GM23338 (cell line): ENCODE measurements around the gene TFIP11. TPM values are rescaled to one million over a fixed set of nuclear protein-coding genes. Genes with fewer than 3 reads are reported as not detected.

Experiments
- ATAC-seq: fragments of 200-7000 bp; cut with Tn5 transposase; 3 replicates; pipeline ENCODE4 v1.9.1; 2020
- DNase-seq: peaks from one replicate; pipeline ENCODE4 v3.0.0-alpha.2; 2015; ENCODE audit warnings: low spot score
- H2AFZ ChIP-seq: fragments of 200-600 bp; sonication (generic); 2 replicates; pipeline ENCODE4 v1.8.0; 2016; ENCODE audit warnings: antibody characterized with exemption, mild to moderate bottlenecking, moderate library complexity
- H3F3A ChIP-seq: fragments of 200-600 bp; sonication (generic); replicated peaks from 2 replicates; pipeline ENCODE4 v1.8.0; 2017; ENCODE audit warnings: antibody characterized with exemption, mixed run types, low read depth
- H3K27ac ChIP-seq: fragments of 200-600 bp; sonication (generic); 2 replicates; pipeline ENCODE4 v1.6.1; 2016; ENCODE audit warnings: low read depth
- H3K27me3 ChIP-seq: fragments of 200-600 bp; sonication (generic); 2 replicates; pipeline ENCODE4 v1.8.0; 2016; ENCODE audit warnings: mild to moderate bottlenecking, mixed run types, moderate library complexity; ENCODE audit not compliant: insufficient read depth
- H3K36me3 ChIP-seq: fragments of 200-600 bp; sonication (generic); 2 replicates; pipeline ENCODE4 v1.8.0; 2016; ENCODE audit warnings: mild to moderate bottlenecking; ENCODE audit not compliant: insufficient read depth
- H3K4me1 ChIP-seq: fragments of 200-600 bp; sonication (generic); 2 replicates; pipeline ENCODE4 v1.8.0; 2016; ENCODE audit warnings: mild to moderate bottlenecking, moderate library complexity; ENCODE audit not compliant: insufficient read depth
- H3K4me2 ChIP-seq: fragments of 200-600 bp; sonication (generic); 2 replicates; pipeline ENCODE4 v1.7.1; 2017; ENCODE audit warnings: mixed run types
- H3K4me3 ChIP-seq: fragments of 200-600 bp; sonication (generic); 2 replicates; pipeline ENCODE4 v1.6.1; 2016; ENCODE audit warnings: mixed run types
- H3K79me2 ChIP-seq: fragments of 200-600 bp; sonication (generic); replicated peaks from 2 replicates; pipeline ENCODE4 v1.8.0; 2017; ENCODE audit warnings: mild to moderate bottlenecking; ENCODE audit not compliant: insufficient read depth
- H3K9me2 ChIP-seq: fragments of 200-600 bp; sonication (generic); 2 replicates; pipeline ENCODE4 v1.8.0; 2017; ENCODE audit not compliant: insufficient read depth
- H4K20me1 ChIP-seq: fragments of 200-600 bp; sonication (generic); replicated peaks from 2 replicates; pipeline ENCODE4 v1.8.0; 2017; ENCODE audit warnings: mild to moderate bottlenecking; ENCODE audit not compliant: insufficient read depth
- H3K27ac Mint-ChIP-seq: 2 replicates; pipeline ENCODE4 v1.8.0; 2020; ENCODE audit warnings: inconsistent platforms, mild to moderate bottlenecking, moderate library complexity, mixed read lengths
- H3K27me3 Mint-ChIP-seq: 3 replicates; pipeline ENCODE4 v1.8.0; 2022; ENCODE audit warnings: low read depth, mild to moderate bottlenecking, moderate library complexity, mixed read lengths, inconsistent platforms; ENCODE audit not compliant: insufficient read depth, poor library complexity
- H3K36me3 Mint-ChIP-seq: 3 replicates; pipeline ENCODE4 v1.8.0; 2021; ENCODE audit warnings: low read depth, mild to moderate bottlenecking, inconsistent platforms, moderate library complexity, mixed read lengths
- H3K4me1 Mint-ChIP-seq: 3 replicates; pipeline ENCODE4 v1.8.0; 2020; ENCODE audit warnings: mild to moderate bottlenecking, inconsistent platforms, mixed read lengths
- H3K4me3 Mint-ChIP-seq: 3 replicates; pipeline ENCODE4 v1.8.0; 2021; ENCODE audit warnings: moderate library complexity, mild to moderate bottlenecking, inconsistent platforms, mixed read lengths
- H3K9me3 Mint-ChIP-seq: 3 replicates; pipeline ENCODE4 v1.8.0; 2020; ENCODE audit warnings: moderate library complexity, mild to moderate bottlenecking, inconsistent platforms, mixed read lengths
- CREB1 ChIP-seq: fragments of 250-450 bp; sonication (Bioruptor Pico); IDR thresholded peaks from 2 replicates; pipeline ENCODE4 v1.5.0; 2020; ENCODE audit warnings: low read depth, mild to moderate bottlenecking, moderate library complexity
- EZH2 ChIP-seq: fragments of 200-600 bp; sonication (generic); IDR thresholded peaks from one replicate; pipeline ENCODE4 v1.8.0; 2017; ENCODE audit warnings: antibody characterized with exemption, mild to moderate bottlenecking, low read depth; ENCODE audit not compliant: unreplicated experiment
- EZH2phosphoT487 ChIP-seq: fragments of 200-600 bp; sonication (generic); IDR thresholded peaks from one replicate; pipeline ENCODE4 v1.8.1; 2018; ENCODE audit warnings: antibody characterized with exemption; ENCODE audit not compliant: unreplicated experiment
- JUNB ChIP-seq: IDR thresholded peaks from one replicate; pipeline ENCODE4 v1.6.1; 2016; ENCODE audit warnings: antibody characterized with exemption; ENCODE audit not compliant: unreplicated experiment
- NANOG ChIP-seq: IDR thresholded peaks from 2 replicates; pipeline ENCODE4 v1.6.1; 2016; ENCODE audit warnings: antibody characterized with exemption, borderline replicate concordance
- POLR2AphosphoS5 ChIP-seq: IDR thresholded peaks from 2 replicates; pipeline ENCODE4 v1.6.1; 2016; ENCODE audit warnings: antibody characterized with exemption, low read depth
- STAT1 ChIP-seq: IDR thresholded peaks from one replicate; pipeline ENCODE4 v1.6.1; 2016; ENCODE audit warnings: antibody characterized with exemption; ENCODE audit not compliant: unreplicated experiment
- ZNF114 ChIP-seq: fragments of 250-450 bp; sonication (Bioruptor Pico); IDR thresholded peaks from 2 replicates; pipeline ENCODE4 v1.5.0; 2020; ENCODE audit warnings: mild to moderate bottlenecking, moderate library complexity
- ZNF331 ChIP-seq: fragments of 250-450 bp; sonication (Bioruptor Pico); IDR thresholded peaks from 2 replicates; pipeline ENCODE4 v1.5.0; 2020; ENCODE audit warnings: low read depth, mild to moderate bottlenecking, moderate library complexity
- polyA plus RNA-seq: library from polyadenylated mRNA; unstranded; fragments of >200 nt; fragmentation: Nextera tagmentation; extraction: Ambion mirVana; gene quantifications from 2 replicates; pipeline ENCODE4 v1.2.1, GENCODE V29; 2016
- total RNA-seq: library from RNA; depleted of rRNA; stranded (reverse); fragments of >200 nt; shearing (Covaris generic); gene quantifications from 2 replicates; pipeline ENCODE4 v1.2.3, GENCODE V29; 2014
- TF ChIP-seq, protein P1 (sequence below): IDR thresholded peaks from one replicate; pipeline ENCODE4 v1.6.1; 2018; ENCODE audit warnings: antibody characterized with exemption; ENCODE audit not compliant: unreplicated experiment
- TF ChIP-seq, protein P2 (sequence below): fragments of 250-450 bp; sonication (Bioruptor Pico); IDR thresholded peaks from 2 replicates; pipeline ENCODE4 v1.5.0; 2020; ENCODE audit warnings: mild to moderate bottlenecking, moderate library complexity
- TF ChIP-seq, protein P3 (sequence below), 2 experiments: fragments of 200-600 bp in 1 of 2; sonication (generic) in 1 of 2; conservative IDR thresholded peaks; 2 replicates each; pipeline versions ENCODE4 v1.5.1 to v1.6.1; 2016 to 2017; ENCODE audit warnings: antibody characterized with exemption in 2 of 2, low read depth in 2 of 2, mild to moderate bottlenecking in 2 of 2, moderate library complexity in 1 of 2
- TF ChIP-seq, protein P4 (sequence below): IDR thresholded peaks from 2 replicates; pipeline ENCODE4 v1.6.1; 2016; ENCODE audit warnings: antibody characterized with exemption

Gene TFIP11
- total and polyA plus RNA-seq, 2 experiments from 2014 or later: 17.1 to 26.2 TPM

DNA sequence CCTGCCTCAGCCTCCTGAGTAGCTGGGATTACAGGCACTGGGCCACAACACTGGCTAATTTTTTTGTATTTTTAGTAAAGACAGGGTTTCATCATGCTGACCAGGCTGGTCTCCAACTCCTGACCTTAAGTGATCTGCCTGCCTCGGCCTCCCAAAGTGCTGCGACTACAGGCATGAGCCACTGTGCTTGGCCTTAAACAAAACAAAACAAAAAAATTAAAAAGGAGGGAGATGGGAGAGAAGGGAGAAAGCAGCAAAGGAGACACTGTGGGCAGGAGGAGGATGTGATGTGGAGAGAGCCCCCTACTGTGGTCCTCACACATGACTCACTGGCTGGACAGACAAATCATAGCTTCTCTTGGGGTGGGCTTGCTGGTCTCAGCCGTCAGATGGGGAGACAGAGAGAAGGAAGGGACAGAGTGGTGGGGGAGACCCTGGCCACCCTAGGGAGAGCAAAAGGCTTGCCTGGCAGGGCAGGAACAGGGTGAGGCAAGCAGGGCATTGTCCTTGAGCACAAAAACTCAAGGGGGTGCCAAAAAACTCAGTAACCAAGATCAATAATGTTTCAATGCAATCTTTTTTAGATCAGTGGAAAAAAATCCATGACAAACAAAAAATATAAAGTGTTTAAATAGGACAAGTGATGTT lies 46.1 kb upstream of the TFIP11 start:
- peaks cover 63% of the 10 kb centered on the region for H3K4me1 ChIP-seq
- H3K4me2 ChIP-seq: no peak overlapping the region
- peak overlapping the region; percentile 12 for H3K27ac ChIP-seq
- H3K4me1 Mint-ChIP-seq: peaks cover 76% of the 10 kb centered on the region
- peaks cover 53% of the 10 kb centered on the region for H3F3A ChIP-seq
- H3K4me3 ChIP-seq: no peak overlapping the region
- no peak for TF ChIP-seq EZH2
- TF ChIP-seq ZNF114 (CRISPR knock-in tag): no peak
- no peak for TF ChIP-seq EZH2phosphoT487
- TF ChIP-seq CREB1 (CRISPR knock-in tag): no peak
- no peak for TF ChIP-seq JUNB
- no peak for TF ChIP-seq ZNF331 (CRISPR knock-in tag)
- TF ChIP-seq, protein P1, sequence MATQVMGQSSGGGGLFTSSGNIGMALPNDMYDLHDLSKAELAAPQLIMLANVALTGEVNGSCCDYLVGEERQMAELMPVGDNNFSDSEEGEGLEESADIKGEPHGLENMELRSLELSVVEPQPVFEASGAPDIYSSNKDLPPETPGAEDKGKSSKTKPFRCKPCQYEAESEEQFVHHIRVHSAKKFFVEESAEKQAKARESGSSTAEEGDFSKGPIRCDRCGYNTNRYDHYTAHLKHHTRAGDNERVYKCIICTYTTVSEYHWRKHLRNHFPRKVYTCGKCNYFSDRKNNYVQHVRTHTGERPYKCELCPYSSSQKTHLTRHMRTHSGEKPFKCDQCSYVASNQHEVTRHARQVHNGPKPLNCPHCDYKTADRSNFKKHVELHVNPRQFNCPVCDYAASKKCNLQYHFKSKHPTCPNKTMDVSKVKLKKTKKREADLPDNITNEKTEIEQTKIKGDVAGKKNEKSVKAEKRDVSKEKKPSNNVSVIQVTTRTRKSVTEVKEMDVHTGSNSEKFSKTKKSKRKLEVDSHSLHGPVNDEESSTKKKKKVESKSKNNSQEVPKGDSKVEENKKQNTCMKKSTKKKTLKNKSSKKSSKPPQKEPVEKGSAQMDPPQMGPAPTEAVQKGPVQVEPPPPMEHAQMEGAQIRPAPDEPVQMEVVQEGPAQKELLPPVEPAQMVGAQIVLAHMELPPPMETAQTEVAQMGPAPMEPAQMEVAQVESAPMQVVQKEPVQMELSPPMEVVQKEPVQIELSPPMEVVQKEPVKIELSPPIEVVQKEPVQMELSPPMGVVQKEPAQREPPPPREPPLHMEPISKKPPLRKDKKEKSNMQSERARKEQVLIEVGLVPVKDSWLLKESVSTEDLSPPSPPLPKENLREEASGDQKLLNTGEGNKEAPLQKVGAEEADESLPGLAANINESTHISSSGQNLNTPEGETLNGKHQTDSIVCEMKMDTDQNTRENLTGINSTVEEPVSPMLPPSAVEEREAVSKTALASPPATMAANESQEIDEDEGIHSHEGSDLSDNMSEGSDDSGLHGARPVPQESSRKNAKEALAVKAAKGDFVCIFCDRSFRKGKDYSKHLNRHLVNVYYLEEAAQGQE: no peak
- TF ChIP-seq, protein P2, sequence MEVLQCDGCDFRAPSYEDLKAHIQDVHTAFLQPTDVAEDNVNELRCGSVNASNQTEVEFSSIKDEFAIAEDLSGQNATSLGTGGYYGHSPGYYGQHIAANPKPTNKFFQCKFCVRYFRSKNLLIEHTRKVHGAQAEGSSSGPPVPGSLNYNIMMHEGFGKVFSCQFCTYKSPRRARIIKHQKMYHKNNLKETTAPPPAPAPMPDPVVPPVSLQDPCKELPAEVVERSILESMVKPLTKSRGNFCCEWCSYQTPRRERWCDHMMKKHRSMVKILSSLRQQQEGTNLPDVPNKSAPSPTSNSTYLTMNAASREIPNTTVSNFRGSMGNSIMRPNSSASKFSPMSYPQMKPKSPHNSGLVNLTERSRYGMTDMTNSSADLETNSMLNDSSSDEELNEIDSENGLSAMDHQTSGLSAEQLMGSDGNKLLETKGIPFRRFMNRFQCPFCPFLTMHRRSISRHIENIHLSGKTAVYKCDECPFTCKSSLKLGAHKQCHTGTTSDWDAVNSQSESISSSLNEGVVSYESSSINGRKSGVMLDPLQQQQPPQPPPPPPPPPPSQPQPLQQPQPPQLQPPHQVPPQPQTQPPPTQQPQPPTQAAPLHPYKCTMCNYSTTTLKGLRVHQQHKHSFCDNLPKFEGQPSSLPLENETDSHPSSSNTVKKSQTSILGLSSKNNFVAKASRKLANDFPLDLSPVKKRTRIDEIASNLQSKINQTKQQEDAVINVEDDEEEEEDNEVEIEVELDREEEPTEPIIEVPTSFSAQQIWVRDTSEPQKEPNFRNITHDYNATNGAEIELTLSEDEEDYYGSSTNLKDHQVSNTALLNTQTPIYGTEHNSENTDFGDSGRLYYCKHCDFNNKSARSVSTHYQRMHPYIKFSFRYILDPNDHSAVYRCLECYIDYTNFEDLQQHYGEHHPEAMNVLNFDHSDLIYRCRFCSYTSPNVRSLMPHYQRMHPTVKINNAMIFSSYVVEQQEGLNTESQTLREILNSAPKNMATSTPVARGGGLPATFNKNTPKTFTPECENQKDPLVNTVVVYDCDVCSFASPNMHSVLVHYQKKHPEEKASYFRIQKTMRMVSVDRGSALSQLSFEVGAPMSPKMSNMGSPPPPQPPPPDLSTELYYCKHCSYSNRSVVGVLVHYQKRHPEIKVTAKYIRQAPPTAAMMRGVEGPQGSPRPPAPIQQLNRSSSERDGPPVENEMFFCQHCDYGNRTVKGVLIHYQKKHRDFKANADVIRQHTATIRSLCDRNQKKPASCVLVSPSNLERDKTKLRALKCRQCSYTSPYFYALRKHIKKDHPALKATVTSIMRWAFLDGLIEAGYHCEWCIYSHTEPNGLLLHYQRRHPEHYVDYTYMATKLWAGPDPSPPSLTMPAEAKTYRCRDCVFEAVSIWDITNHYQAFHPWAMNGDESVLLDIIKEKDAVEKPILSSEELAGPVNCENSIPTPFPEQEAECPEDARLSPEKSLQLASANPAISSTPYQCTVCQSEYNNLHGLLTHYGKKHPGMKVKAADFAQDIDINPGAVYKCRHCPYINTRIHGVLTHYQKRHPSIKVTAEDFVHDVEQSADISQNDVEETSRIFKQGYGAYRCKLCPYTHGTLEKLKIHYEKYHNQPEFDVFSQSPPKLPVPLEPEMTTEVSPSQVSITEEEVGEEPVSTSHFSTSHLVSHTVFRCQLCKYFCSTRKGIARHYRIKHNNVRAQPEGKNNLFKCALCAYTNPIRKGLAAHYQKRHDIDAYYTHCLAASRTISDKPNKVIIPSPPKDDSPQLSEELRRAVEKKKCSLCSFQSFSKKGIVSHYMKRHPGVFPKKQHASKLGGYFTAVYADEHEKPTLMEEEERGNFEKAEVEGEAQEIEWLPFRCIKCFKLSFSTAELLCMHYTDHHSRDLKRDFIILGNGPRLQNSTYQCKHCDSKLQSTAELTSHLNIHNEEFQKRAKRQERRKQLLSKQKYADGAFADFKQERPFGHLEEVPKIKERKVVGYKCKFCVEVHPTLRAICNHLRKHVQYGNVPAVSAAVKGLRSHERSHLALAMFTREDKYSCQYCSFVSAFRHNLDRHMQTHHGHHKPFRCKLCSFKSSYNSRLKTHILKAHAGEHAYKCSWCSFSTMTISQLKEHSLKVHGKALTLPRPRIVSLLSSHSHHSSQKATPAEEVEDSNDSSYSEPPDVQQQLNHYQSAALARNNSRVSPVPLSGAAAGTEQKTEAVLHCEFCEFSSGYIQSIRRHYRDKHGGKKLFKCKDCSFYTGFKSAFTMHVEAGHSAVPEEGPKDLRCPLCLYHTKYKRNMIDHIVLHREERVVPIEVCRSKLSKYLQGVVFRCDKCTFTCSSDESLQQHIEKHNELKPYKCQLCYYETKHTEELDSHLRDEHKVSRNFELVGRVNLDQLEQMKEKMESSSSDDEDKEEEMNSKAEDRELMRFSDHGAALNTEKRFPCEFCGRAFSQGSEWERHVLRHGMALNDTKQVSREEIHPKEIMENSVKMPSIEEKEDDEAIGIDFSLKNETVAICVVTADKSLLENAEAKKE (CRISPR knock-in tag): no peak
- TF ChIP-seq POLR2AphosphoS5: no peak
- TF ChIP-seq NANOG: no peak
- TF ChIP-seq STAT1: no peak
- TF ChIP-seq, protein P3, sequence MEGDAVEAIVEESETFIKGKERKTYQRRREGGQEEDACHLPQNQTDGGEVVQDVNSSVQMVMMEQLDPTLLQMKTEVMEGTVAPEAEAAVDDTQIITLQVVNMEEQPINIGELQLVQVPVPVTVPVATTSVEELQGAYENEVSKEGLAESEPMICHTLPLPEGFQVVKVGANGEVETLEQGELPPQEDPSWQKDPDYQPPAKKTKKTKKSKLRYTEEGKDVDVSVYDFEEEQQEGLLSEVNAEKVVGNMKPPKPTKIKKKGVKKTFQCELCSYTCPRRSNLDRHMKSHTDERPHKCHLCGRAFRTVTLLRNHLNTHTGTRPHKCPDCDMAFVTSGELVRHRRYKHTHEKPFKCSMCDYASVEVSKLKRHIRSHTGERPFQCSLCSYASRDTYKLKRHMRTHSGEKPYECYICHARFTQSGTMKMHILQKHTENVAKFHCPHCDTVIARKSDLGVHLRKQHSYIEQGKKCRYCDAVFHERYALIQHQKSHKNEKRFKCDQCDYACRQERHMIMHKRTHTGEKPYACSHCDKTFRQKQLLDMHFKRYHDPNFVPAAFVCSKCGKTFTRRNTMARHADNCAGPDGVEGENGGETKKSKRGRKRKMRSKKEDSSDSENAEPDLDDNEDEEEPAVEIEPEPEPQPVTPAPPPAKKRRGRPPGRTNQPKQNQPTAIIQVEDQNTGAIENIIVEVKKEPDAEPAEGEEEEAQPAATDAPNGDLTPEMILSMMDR (conservative IDR thresholded peaks at IDR 0.05; ENCODE audit: low read depth in 2 of 2): no peak
- TF ChIP-seq, protein P4, sequence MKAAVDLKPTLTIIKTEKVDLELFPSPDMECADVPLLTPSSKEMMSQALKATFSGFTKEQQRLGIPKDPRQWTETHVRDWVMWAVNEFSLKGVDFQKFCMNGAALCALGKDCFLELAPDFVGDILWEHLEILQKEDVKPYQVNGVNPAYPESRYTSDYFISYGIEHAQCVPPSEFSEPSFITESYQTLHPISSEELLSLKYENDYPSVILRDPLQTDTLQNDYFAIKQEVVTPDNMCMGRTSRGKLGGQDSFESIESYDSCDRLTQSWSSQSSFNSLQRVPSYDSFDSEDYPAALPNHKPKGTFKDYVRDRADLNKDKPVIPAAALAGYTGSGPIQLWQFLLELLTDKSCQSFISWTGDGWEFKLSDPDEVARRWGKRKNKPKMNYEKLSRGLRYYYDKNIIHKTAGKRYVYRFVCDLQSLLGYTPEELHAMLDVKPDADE: no peak
- H3K4me3 Mint-ChIP-seq: no peak overlapping the region
- H4K20me1 ChIP-seq: peaks cover 24% of the 10 kb centered on the region
- H2AFZ ChIP-seq: no peak overlapping the region
- DNase-seq (no peak), ATAC-seq (no peak)
- H3K36me3 Mint-ChIP-seq: peaks cover 9% of the 10 kb centered on the region; the same call in 2 of the 3 replicates
- H3K9me3 Mint-ChIP-seq: no peaks in the 10 kb centered on the region
- peak overlapping the region; percentile 90 for H3K27ac Mint-ChIP-seq
- no peaks in the 10 kb centered on the region for H3K9me2 ChIP-seq
- H3K36me3 ChIP-seq: no peaks in the 10 kb centered on the region
- peaks cover 12% of the 10 kb centered on the region for H3K27me3 Mint-ChIP-seq
- no peaks in the 10 kb centered on the region for H3K27me3 ChIP-seq
- H3K79me2 ChIP-seq: peaks cover 89% of the 10 kb centered on the region
